GM18505 (cell line): ENCODE data around the gene PMS2.
"Not testable (repeated sequence)": the region's sequence is repeated elsewhere in the genome, so short reads cannot be mapped to it uniquely, and the experiment has no call there.

ENCODE experiments used
- ATAC-seq: cut with Tn5 transposase; IDR thresholded peaks from one replicate; pipeline ENCODE4 v1.9.1; 2021; ENCODE audit not compliant: unreplicated experiment
- POLR2A ChIP-seq: IDR thresholded peaks from 4 replicates; pipeline ENCODE4 v1.6.1; 2011; ENCODE audit warnings: borderline replicate concordance; ENCODE audit not compliant: insufficient read depth, insufficient read length; ENCODE audit errors: extremely low read depth

The PMS2 gene

GRCh38 chr7:6008668-6009611 is at the start of gene PMS2, which contains the start of gene AIMP2:
Gene PMS2, minus strand, starts transcription at chr7:6009049. Its CDS starts 30 bp downstream, at chr7:6009019.
Gene AIMP2, plus strand, starts transcription at chr7:6009272. Its CDS starts 92 bp downstream, at chr7:6009364.
- peak; percentile 92 for ATAC-seq
- TF ChIP-seq POLR2A: peak; percentile 85

- TF ChIP-seq POLR2A: no peak
- ATAC-seq: no peak
These were observed 48.7 kb upstream of the PMS2 start for GRCh38 chr7:6057316-6058129.

DNA sequence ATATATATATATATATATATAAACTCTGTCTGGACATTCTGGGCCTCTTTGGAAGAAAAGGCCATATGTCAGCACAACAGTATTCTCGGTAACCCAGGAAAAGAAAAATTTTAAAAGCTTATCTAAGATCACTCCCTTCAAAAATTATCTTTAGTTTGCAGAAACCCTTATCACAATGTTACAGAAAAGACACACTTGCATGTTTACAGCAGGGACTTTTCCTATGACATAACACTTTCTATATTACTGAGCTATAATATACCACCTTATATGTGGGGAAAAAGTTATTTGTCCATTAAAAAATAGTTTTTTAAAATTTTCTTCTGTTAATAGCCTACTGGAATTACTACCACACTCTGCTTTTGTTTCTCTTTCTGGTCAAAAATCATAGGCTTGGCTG is 47.8 kb upstream of the PMS2 start:
- no peak for TF ChIP-seq POLR2A
- no peak for ATAC-seq

- ATAC-seq: not testable (repeated sequence)
These were observed 42.3 kb upstream of the PMS2 start for GRCh38 chr7:6051185-6051584.

- TF ChIP-seq POLR2A: no peak
- no peak for ATAC-seq
These were observed 40.9 kb upstream of the PMS2 start for GRCh38 chr7:6049780-6050179.

GRCh38 chr7:6035686-6036085 is 26.8 kb upstream of the PMS2 start:
- no peak for ATAC-seq
- no peak for TF ChIP-seq POLR2A

GRCh38 chr7:6035165-6035564 is 26.3 kb upstream of the PMS2 start:
- no peak for TF ChIP-seq POLR2A

DNA sequence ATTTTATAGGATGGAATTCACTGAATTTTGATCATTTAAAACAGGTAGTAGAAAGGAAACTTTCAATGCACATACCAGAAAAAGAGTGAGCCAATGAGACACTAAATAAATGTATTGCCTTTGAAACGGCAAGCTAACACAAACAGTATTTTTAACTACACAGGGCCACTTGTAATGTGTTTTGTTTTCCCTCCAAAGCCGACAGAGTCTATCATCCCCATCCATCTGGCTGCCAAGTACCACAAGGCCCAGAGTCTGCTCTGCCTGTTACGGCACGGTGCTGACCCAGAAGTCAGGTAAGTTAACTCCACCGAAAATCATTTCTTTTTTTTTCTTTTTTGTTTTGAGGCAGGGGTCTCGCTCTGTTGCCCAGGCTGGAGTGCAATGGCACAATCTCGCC is 23.8 kb upstream of the PMS2 start:
- no peak for TF ChIP-seq POLR2A
- no peak for ATAC-seq

More at GRCh38 chr7:6035165-6035564, 26.3 kb upstream of the PMS2 start:
- no peak for ATAC-seq

DNA sequence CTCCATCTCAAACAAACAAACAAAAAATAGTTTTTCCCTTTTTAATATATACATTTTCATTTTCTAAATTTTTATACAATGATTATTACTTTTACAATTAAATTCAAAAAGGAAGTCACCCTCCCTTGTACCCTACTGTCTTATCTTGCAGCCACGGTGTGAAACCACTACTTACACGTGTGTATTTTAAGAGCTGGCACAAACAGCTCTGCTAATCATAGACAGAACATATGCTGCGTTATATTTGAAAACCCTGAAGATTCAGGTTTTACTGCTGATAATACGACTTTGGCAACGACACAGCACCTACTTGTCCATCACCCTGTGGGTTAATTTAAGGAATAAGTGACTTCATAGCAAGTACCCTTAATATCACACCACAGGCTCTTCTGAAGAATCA is 23.3 kb upstream of the PMS2 start:
- no peak for TF ChIP-seq POLR2A
- ATAC-seq: no peak

- ATAC-seq: no peak
- no peak for TF ChIP-seq POLR2A
These were observed 22.7 kb upstream of the PMS2 start for GRCh38 chr7:6031567-6031966.

- TF ChIP-seq POLR2A: no peak
- ATAC-seq: no peak
These were observed 22.1 kb upstream of the PMS2 start, which contains the start of gene ANKRD61 for GRCh38 chr7:6030988-6031387. Gene ANKRD61, plus strand, starts transcription at chr7:6031376. Its CDS starts 0 bp downstream, at chr7:6031376.

- no peak for ATAC-seq
- TF ChIP-seq POLR2A: no peak
These were observed 19.7 kb upstream of the PMS2 start for GRCh38 chr7:6028563-6028962.

- TF ChIP-seq POLR2A: no peak
- no peak for ATAC-seq
These were observed 19.0 kb upstream of the PMS2 start for GRCh38 chr7:6027806-6028365.
